ENCODE results near the gene SMIM1. TPM values are rescaled to one million over a fixed set of nuclear protein-coding genes. Genes with fewer than 3 reads are reported as not detected.

Gene SMIM1
- total and polyA plus RNA-seq, 9 of the 15 experiments (the other 6 are each of a cell fraction or from before 2014, with no cell fraction given) = 2.3 to 125 (median 24.3) TPM

DNA sequence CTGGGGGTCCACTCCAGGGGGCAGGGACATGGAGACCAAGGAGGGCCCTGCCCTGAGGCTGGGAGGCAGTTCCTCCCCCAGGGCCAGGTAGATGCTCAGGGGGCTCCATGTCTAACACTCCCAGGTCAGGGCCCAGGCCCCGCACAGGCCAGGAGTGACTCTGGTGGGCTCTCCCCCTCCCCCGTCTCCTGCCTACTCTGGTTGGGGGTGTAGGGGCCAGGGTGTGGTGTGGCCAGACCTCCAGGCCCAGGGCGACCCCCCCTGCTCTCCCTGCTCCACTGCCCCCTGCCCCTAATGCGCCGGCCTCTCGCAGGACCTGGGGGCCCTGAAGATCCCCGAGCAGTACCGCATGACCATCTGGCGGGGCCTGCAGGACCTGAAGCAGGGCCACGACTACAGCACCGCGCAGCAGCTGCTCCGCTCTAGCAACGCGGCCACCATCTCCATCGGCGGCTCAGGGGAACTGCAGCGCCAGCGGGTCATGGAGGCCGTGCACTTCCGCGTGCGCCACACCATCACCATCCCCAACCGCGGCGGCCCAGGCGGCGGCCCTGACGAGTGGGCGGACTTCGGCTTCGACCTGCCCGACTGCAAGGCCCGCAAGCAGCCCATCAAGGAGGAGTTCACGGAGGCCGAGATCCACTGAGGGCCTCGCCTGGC, 40.0 kb upstream of the SMIM1 start (continued):
- no peak for TF ChIP-seq CHD7 (IDR thresholded peaks at IDR 0.05; ENCODE audit: low read depth, low read length)
- no peak for TF ChIP-seq ZNF592 (IDR thresholded peaks at IDR 0.05)
